HG03354 (cell line): Measurements from ENCODE around the gene RPL10L.

Experiments used
- ATAC-seq: cut with Tn5 transposase; IDR thresholded peaks from one replicate; pipeline ENCODE4 v1.9.1; 2021; ENCODE audit warnings: mild to moderate bottlenecking; ENCODE audit not compliant: unreplicated experiment, poor library complexity, severe bottlenecking

Gene RPL10L

DNA sequence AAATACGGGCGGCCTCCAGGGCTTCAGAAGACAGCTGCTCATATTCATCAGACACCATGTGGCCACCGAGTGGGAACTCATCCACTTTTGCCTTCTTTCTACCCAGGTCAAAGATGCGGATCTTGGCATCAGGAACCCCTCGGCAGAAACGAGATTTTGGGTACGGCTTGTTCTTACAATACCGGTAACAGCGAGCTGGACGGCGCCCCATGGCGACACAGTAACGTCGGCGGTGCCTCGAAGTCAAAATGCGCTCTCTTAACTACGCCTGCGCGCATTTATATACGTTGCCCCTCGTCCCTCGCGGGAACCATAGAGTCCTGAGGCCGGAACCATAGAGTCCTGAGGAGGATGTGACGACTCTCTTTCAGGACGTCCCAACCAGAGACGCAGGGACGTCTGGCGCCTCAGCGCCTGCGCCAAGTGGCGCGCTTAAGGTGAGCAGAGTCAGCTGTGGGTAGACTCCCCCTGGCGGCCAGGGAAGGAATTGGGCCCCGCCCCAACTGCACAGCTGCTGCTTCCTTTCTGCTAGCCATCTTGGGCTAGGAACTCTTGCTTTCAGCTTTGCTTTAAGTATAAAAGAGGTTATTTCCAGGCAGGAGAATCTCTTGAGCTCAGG lies at the start of gene RPL10L:
Gene RPL10L, minus strand, starts transcription at position 256 of the 619 bp plus-strand sequence. Its CDS starts 45 bp downstream, at position 211.
- ATAC-seq, result no peak

- no peak for ATAC-seq
Observed at GRCh38 chr14:46691819-46692218, 40.2 kb upstream of the RPL10L start.

GRCh38 chr14:46686652-46687051 lies 35.1 kb upstream of the RPL10L start:
- ATAC-seq, result no peak

DNA sequence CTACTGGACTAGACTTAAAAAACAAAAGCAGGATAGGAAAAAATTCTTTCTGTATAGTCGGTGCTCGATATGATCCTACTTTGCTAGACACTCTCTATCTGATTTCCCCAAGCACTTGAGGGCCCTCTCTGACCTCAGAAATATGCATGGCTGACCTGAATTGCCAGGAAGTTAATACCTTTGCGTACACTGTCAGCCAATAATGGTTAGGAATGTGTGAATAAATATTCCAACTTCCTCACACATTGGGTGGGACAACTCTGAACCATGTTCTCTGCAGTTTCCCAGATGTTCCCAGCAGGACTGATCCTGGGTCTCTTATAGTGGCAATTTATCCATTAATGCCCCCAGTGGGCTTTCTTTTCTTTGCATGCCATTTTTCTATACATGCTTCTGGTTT lies 20.5 kb upstream of the RPL10L start:
- ATAC-seq, result no peak

DNA sequence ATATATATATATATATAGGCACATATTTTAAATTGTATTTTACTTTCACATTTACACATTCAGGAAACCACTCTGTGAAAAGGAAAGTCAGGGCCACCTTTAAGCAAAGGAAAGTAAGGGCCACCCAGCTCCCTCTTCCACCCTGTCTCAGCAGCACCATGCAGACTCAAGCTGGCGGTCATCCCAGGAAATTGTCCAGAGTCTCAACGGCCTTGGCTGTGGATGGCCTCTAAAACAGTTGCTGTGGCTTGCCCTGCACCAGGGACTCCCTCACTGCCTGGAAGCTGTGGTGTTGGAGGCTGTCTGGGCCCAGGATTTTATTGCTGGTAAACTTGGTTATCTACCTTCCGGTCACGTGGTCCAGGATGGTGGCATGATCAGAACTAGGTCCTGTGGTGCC lies 11.8 kb upstream of the RPL10L start:
- ATAC-seq, result no peak

DNA sequence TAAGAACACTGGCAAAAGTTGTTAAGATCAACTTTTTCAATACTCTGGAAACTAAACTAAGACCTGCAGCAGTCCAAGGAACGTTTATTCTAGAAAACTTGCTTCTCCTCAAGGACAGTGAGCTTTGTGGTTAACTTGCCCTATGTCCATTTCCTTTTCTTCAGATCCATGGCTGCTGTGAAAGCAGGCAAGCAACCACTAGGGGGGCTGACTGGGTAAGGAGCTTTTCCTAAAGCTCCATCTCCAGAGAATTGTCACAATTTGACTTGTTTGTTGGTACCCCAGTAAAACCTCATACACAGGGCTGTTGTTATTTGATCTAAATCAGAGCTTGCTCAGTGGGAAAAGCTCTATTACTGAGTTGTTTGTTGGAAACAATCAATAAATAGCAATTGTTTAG lies 10.1 kb upstream of the RPL10L start:
- no peak for ATAC-seq

- ATAC-seq, result no peak
Observed at GRCh38 chr14:46653031-46653755, 1.6 kb upstream of the RPL10L start.

DNA sequence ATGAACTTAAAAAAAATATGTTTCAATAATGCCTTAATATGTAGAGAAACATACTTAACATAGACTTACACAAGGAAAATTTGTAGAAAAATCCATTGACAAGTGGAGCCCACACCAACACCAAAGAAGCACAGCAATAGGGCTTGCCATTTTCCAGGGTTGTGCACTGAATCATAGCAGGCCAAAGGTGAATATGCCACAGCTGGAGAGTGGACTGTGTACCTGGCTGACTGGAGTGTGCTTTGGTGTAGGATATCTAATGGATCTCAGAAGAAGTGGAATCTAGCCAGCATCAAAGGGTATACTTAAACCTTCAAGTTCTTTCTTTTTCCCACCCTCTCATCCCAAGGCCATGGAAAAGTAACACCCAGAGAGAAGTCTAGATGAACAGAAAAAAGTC lies 4.8 kb downstream of the RPL10L start:
- ATAC-seq, result no peak

DNA sequence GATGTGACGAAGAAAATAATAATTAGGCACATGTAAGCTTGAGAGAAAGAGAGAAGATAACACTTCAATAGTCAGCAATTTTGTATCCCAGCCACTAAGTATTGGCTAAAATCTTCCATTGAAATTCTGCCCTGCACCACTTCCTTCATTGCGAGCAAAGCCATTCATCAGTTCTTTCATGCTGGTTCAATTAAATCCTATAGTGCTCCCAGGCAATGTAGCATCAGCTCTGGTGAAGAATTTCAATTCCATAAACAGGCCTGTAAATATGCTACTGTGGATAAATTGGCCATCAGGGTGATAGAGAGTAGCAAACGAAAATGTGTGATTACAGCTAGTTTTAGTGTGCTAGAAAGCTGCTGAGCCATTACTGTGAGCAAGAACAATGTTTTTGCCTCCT lies 24.7 kb downstream of the RPL10L start:
- ATAC-seq, result no peak
